HEK293 (cell line): ENCODE data around the gene TMEM185B.

ENCODE experiments used
- CTCF ChIA-PET: fragments of 350-600 bp; formaldehyde crosslinking; extraction: SDS; loops from one replicate; lab custom pipeline; 2021; ENCODE audit warnings: antibody characterized with exemption; lab: Yijun Ruan, JAX
- POLR2A ChIA-PET: fragments of 300-600 bp; formaldehyde crosslinking; extraction: SDS; loops from one replicate; lab custom pipeline; 2020; ENCODE audit warnings: antibody characterized with exemption, inconsistent platforms; lab: Yijun Ruan, JAX
- H3K27ac ChIP-seq: fragments of 200-500 bp; sonication (Bioruptor generic); 2 replicates; pipeline ENCODE4 v1.5.1; 2014; ENCODE audit warnings: low read depth, low read length, control low read depth, inconsistent platforms; ENCODE audit errors: extremely low read depth
- H3K36me3 ChIP-seq, 2 experiments: fragments of 200-500 bp in 1 of 2; sonication (Bioruptor generic) in 1 of 2; 1 replicate in 1 of 2; 2 replicates in 1 of 2; pipeline ENCODE4 v1.5.1; 2014 to 2017; ENCODE audit warnings: inconsistent platforms in 2 of 2, low read length in 2 of 2; ENCODE audit not compliant: control insufficient read depth in 2 of 2, insufficient read depth in 1 of 2
- H3K4me1 ChIP-seq: fragments of 200-500 bp; sonication (Bioruptor generic); 2 replicates; pipeline ENCODE4 v1.5.1; 2014; ENCODE audit warnings: mild to moderate bottlenecking, low read length, inconsistent platforms; ENCODE audit not compliant: control insufficient read depth, insufficient read depth
- H3K4me3 ChIP-seq: 2 replicates; pipeline ENCODE4 v1.5.1; 2011; ENCODE audit warnings: low read depth, mild to moderate bottlenecking, control low read depth, low read length, moderate library complexity
- H3K9me3 ChIP-seq: fragments of 200-500 bp; sonication (Bioruptor generic); 2 replicates; pipeline ENCODE4 v1.5.1; 2014; ENCODE audit warnings: low read depth, low read length, inconsistent platforms; ENCODE audit not compliant: control insufficient read depth, insufficient read depth
- SCRT1 ChIP-seq: fragments of 450-650 bp; formaldehyde crosslinking; IDR thresholded peaks from 2 replicates; pipeline ENCODE4 v1.5.1; 2016; ENCODE audit warnings: missing biosample characterization, missing genetic modification characterization, borderline replicate concordance
- SCRT2 ChIP-seq: fragments of 450-650 bp; formaldehyde crosslinking; IDR thresholded peaks from 2 replicates; pipeline ENCODE4 v1.5.1; 2016; ENCODE audit warnings: missing biosample characterization, missing genetic modification characterization
- SP7 ChIP-seq: fragments of 450-650 bp; formaldehyde crosslinking; IDR thresholded peaks from 2 replicates; pipeline ENCODE4 v1.5.1; 2016; ENCODE audit warnings: missing biosample characterization, missing genetic modification characterization
- TCF7L2 ChIP-seq: IDR thresholded peaks from 2 replicates; pipeline ENCODE4 v1.6.1; 2011; ENCODE audit warnings: low read depth, mild to moderate bottlenecking, inconsistent platforms, low read length, moderate library complexity, borderline replicate concordance
- ZFHX2 ChIP-seq: fragments of 450-650 bp; formaldehyde crosslinking; conservative IDR thresholded peaks from 2 replicates; pipeline ENCODE4 v1.5.1; 2016; ENCODE audit warnings: missing biosample characterization, missing genetic modification characterization
- ZNF10 ChIP-seq: fragments of 450-650 bp; formaldehyde crosslinking; IDR thresholded peaks from 2 replicates; pipeline ENCODE4 v1.5.1; 2017; ENCODE audit warnings: missing biosample characterization, missing genetic modification characterization
- ZNF169 ChIP-seq: fragments of 450-650 bp; formaldehyde crosslinking; IDR thresholded peaks from 2 replicates; pipeline ENCODE4 v1.5.1; 2016; ENCODE audit warnings: missing biosample characterization, missing genetic modification characterization
- ZNF2 ChIP-seq: fragments of 450-650 bp; formaldehyde crosslinking; IDR thresholded peaks from 2 replicates; pipeline ENCODE4 v1.5.1; 2016; ENCODE audit warnings: missing biosample characterization, missing genetic modification characterization
- ZNF341 ChIP-seq: fragments of 450-650 bp; formaldehyde crosslinking; IDR thresholded peaks from 2 replicates; pipeline ENCODE4; 2016; ENCODE audit warnings: low read depth, missing biosample characterization, missing genetic modification characterization
- ZNF423 ChIP-seq: fragments of 450-650 bp; formaldehyde crosslinking; IDR thresholded peaks from 2 replicates; pipeline ENCODE4 v1.5.1; 2016; ENCODE audit warnings: missing biosample characterization, missing genetic modification characterization
- ZNF548 ChIP-seq: fragments of 450-650 bp; formaldehyde crosslinking; IDR thresholded peaks from 2 replicates; pipeline ENCODE4 v1.5.1; 2016; ENCODE audit warnings: missing biosample characterization, missing genetic modification characterization
- ZNF549 ChIP-seq: fragments of 450-650 bp; IDR thresholded peaks from 2 replicates; pipeline ENCODE4 v1.5.1; 2018; ENCODE audit warnings: missing biosample characterization, missing genetic modification characterization, mild to moderate bottlenecking, inconsistent platforms, moderate library complexity
- ZNF555 ChIP-seq: fragments of 450-650 bp; formaldehyde crosslinking; conservative IDR thresholded peaks from 2 replicates; pipeline ENCODE4 v1.5.1; 2017; ENCODE audit warnings: missing biosample characterization, mild to moderate bottlenecking, missing genetic modification characterization, inconsistent platforms
- ZNF571 ChIP-seq: fragments of 450-650 bp; formaldehyde crosslinking; IDR thresholded peaks from 2 replicates; pipeline ENCODE4 v1.5.0; 2017; ENCODE audit warnings: missing biosample characterization, missing genetic modification characterization
- ZNF621 ChIP-seq: fragments of 450-650 bp; formaldehyde crosslinking; IDR thresholded peaks from 2 replicates; pipeline ENCODE4 v1.5.1; 2017; ENCODE audit warnings: missing biosample characterization, missing genetic modification characterization
- ZNF623 ChIP-seq: fragments of 450-650 bp; formaldehyde crosslinking; IDR thresholded peaks from 2 replicates; pipeline ENCODE4 v1.5.1; 2016; ENCODE audit warnings: missing biosample characterization, missing genetic modification characterization
- ZNF768 ChIP-seq: fragments of 450-650 bp; formaldehyde crosslinking; IDR thresholded peaks from 2 replicates; pipeline ENCODE4 v1.5.1; 2018; ENCODE audit warnings: missing biosample characterization, mild to moderate bottlenecking, missing genetic modification characterization
- ZNF777 ChIP-seq: fragments of 450-650 bp; formaldehyde crosslinking; IDR thresholded peaks from 2 replicates; pipeline ENCODE4 v1.5.1; 2017; ENCODE audit warnings: missing biosample characterization, missing genetic modification characterization, borderline replicate concordance
- TF ChIP-seq, protein P1 (sequence below): fragments of 450-650 bp; formaldehyde crosslinking; IDR thresholded peaks from 2 replicates; pipeline ENCODE4 v1.5.1; 2016; ENCODE audit warnings: missing biosample characterization, missing genetic modification characterization, low read depth
- TF ChIP-seq, protein P2 (sequence below): fragments of 450-650 bp; formaldehyde crosslinking; IDR thresholded peaks from 2 replicates; pipeline ENCODE4 v1.5.1; 2016; ENCODE audit warnings: missing biosample characterization, missing genetic modification characterization
- TF ChIP-seq, protein P3 (sequence below): fragments of 450-650 bp; formaldehyde crosslinking; IDR thresholded peaks from 2 replicates; pipeline ENCODE4 v1.5.1; 2016; ENCODE audit warnings: missing biosample characterization, missing genetic modification characterization

The TMEM185B gene

DNA sequence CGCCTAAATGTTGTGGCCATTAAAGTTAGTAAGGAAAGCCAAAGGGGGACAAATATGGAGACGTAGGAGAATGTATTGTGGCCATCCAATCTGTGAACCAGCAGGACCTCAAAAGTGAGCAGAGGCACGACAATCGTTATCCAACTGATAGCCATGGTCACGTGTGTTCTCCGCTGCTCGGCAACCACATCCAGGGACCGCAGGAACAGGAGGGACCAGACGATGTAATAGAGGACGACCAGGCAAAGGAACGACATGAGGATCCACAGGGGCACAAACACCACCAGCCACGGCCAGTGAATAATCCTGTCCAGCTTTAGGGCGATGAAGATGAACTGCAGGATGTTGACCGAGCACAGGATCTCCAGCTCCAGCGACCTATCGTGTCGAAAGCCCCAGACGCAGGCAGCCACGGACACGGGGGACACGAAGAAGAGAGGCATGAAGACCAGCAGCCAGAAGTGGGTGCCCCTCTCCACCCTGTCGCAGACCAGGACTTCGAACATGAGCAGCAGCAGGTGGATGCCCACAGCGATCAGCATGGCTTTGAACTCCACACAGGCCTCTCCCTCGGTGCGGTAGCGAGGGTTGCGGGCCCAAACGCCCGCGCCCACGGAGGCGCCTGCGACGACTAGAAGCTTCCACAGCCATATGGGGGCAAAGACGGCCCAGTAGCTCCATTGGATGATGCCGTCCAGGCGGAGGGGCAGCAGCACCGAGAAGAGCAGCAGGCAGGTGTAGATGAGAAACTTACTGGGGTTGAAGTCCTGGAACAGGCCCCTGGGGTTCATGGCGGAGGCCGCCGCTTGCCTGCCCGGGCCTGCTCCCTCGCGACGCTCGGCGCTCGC, 790 bp downstream of the TMEM185B start:
- ChIA-PET POLR2A (interaction anchor here (1.0 to 2.0 kb wide), 8 partner anchors 10 to 30 kb away, joined by 3 to 14 read pairs (median 3); partner anchors contain the start of gene RALB), CTCF (no interaction called here)
- peaks cover 0 to 30% of the 10 kb centered on the region in 2 experiments; a peak in 1 of 3 replicates for H3K36me3 ChIP-seq
- H3K4me1 ChIP-seq: no peaks in the 10 kb centered on the region
- H3K9me3 ChIP-seq: no peaks in the 10 kb centered on the region
- TF ChIP-seq ZNF2 (tag by site-specific recombination) (no peak), SCRT2 (peak; percentile 56), ZNF341 (no peak)
- H3K4me3 ChIP-seq: peak overlapping the region; percentile 66
- peak overlapping the region; percentile 81; the same call in 1 of the 2 replicates for H3K27ac ChIP-seq

DNA sequence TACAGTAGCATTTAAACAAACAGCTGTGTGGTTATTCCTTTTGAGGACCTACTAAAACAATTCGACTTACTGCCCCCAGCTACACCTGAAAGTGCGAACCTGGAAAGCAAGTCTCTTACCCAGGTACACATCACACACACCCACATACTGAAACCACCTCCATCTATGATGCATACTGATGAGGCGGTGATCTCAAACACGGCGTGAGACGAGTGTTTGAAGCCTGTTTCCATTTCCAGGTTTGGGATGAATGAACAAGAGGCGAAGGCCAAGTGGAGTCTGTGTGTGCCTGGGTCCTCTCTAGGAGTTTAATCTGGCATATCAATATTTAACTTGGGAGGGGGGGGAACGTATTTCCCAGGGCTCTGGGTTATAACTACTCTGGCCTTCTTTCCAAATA, 1.6 kb downstream of the TMEM185B start:
- H3K9me3 ChIP-seq: no peaks in the 10 kb centered on the region
- no peaks in the 10 kb centered on the region for H3K4me1 ChIP-seq
- TF ChIP-seq, protein P1, sequence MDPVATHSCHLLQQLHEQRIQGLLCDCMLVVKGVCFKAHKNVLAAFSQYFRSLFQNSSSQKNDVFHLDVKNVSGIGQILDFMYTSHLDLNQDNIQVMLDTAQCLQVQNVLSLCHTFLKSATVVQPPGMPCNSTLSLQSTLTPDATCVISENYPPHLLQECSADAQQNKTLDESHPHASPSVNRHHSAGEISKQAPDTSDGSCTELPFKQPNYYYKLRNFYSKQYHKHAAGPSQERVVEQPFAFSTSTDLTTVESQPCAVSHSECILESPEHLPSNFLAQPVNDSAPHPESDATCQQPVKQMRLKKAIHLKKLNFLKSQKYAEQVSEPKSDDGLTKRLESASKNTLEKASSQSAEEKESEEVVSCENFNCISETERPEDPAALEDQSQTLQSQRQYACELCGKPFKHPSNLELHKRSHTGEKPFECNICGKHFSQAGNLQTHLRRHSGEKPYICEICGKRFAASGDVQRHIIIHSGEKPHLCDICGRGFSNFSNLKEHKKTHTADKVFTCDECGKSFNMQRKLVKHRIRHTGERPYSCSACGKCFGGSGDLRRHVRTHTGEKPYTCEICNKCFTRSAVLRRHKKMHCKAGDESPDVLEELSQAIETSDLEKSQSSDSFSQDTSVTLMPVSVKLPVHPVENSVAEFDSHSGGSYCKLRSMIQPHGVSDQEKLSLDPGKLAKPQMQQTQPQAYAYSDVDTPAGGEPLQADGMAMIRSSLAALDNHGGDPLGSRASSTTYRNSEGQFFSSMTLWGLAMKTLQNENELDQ (tag by site-specific recombination): no peak
- 0 out of 2 replicates have a peak, but pooled peaks have one; percentile 7 for TF ChIP-seq ZFHX2 (tag by site-specific recombination)
- POLR2A ChIA-PET: interaction anchor here (2.0 kb wide), 1 partner anchor 31 kb away, joined by 14 read pairs; the partner anchor contains the start of gene RALB
- CTCF ChIA-PET: no interaction called here
- no peak overlapping the region for H3K27ac ChIP-seq
- peaks cover 0 to 30% of the 10 kb centered on the region in 2 experiments; a peak in 1 of 3 replicates for H3K36me3 ChIP-seq
- H3K4me3 ChIP-seq: no peak overlapping the region

DNA sequence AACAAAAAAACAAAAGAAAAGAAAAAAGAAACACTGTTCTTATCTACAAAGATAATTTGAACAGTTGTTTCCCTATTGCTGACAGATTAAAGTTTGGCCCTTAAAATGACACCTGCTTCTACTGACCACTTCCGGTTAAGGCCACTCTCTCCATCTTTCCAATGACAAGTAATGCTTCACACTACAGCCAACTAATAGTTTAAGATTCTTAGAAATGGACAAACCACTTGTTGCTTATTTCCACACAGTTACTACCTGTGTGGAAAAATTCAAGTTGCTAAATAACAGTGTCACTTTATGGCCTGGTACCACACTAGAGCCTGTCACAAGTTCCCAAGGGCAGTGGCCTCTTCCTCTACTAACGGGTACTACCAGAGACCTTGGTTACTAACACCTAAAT, 2.4 kb downstream of the TMEM185B start:
- no peak for TF ChIP-seq ZNF548 (tag by site-specific recombination)
- no peak for TF ChIP-seq SP7 (tag by site-specific recombination)
- no peak for TF ChIP-seq ZNF423 (tag by site-specific recombination)
- no peak for TF ChIP-seq ZNF768 (tag by site-specific recombination)
- peak; percentile 71 for TF ChIP-seq SCRT2
- no peak for TF ChIP-seq ZNF571 (tag by site-specific recombination)
- TF ChIP-seq ZNF623 (tag by site-specific recombination): no peak
- peak; percentile 61; the same call in 1 of the 2 replicates for TF ChIP-seq SCRT1
- no peak for TF ChIP-seq ZNF777 (tag by site-specific recombination)
- no peak for TF ChIP-seq ZNF555 (tag by site-specific recombination)
- no peak overlapping the region for H3K4me3 ChIP-seq
- ChIA-PET CTCF (interaction anchor here (1.6 kb wide), 1 partner anchor 15 kb away, joined by 5 read pairs; no protein-coding TSS in a partner anchor), POLR2A (no interaction called here)
- no peak overlapping the region for H3K27ac ChIP-seq
- H3K36me3 ChIP-seq: peaks cover 0 to 30% of the 10 kb centered on the region in 2 experiments; a peak in 1 of 3 replicates
- no peaks in the 10 kb centered on the region for H3K4me1 ChIP-seq
- no peaks in the 10 kb centered on the region for H3K9me3 ChIP-seq

DNA sequence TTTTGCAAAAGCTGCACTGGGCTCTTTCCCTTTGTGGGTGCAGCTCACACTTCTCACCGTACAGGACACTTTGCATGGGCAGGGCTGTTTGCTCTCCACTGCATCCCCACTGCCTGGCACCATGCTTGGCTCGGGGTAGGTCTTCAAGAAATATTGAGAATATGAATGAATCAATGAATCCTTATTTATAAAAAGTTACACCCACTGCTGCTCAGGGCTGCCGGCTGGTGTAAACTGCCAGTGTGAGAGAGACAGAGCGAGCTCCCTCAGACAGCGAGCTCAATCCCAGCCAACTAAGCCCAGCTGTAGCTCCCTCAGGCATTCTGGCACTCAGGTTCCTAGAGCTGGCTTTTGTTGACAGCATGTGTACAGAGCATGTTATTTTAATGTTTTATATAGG, 3.4 kb downstream of the TMEM185B start:
- POLR2A ChIA-PET: interaction anchor here (1.6 kb wide), 1 partner anchor 33 kb away, joined by 3 read pairs; the partner anchor contains the start of gene RALB
- H3K9me3 ChIP-seq: no peaks in the 10 kb centered on the region
- no peaks in the 10 kb centered on the region for H3K4me1 ChIP-seq
- H3K36me3 ChIP-seq: peaks cover 0 to 30% of the 10 kb centered on the region in 2 experiments; a peak in 1 of 3 replicates
- H3K4me3 ChIP-seq: no peak overlapping the region
- CTCF ChIA-PET: interaction anchor here (1.2 to 1.6 kb wide), 2 partner anchors 14 to 16 kb away, joined by 4 to 5 read pairs; no protein-coding TSS in a partner anchor
- H3K27ac ChIP-seq: no peak overlapping the region
- TF ChIP-seq ZNF555 (tag by site-specific recombination): no peak
- TF ChIP-seq ZNF169: no peak
- TF ChIP-seq, protein P2, sequence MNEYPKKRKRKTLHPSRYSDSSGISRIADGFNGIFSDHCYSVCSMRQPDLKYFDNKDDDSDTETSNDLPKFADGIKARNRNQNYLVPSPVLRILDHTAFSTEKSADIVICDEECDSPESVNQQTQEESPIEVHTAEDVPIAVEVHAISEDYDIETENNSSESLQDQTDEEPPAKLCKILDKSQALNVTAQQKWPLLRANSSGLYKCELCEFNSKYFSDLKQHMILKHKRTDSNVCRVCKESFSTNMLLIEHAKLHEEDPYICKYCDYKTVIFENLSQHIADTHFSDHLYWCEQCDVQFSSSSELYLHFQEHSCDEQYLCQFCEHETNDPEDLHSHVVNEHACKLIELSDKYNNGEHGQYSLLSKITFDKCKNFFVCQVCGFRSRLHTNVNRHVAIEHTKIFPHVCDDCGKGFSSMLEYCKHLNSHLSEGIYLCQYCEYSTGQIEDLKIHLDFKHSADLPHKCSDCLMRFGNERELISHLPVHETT (tag by site-specific recombination): no peak
- TF ChIP-seq ZNF10 (tag by site-specific recombination): no peak
- TF ChIP-seq ZNF549 (tag by site-specific recombination): no peak
- TF ChIP-seq, protein P3, sequence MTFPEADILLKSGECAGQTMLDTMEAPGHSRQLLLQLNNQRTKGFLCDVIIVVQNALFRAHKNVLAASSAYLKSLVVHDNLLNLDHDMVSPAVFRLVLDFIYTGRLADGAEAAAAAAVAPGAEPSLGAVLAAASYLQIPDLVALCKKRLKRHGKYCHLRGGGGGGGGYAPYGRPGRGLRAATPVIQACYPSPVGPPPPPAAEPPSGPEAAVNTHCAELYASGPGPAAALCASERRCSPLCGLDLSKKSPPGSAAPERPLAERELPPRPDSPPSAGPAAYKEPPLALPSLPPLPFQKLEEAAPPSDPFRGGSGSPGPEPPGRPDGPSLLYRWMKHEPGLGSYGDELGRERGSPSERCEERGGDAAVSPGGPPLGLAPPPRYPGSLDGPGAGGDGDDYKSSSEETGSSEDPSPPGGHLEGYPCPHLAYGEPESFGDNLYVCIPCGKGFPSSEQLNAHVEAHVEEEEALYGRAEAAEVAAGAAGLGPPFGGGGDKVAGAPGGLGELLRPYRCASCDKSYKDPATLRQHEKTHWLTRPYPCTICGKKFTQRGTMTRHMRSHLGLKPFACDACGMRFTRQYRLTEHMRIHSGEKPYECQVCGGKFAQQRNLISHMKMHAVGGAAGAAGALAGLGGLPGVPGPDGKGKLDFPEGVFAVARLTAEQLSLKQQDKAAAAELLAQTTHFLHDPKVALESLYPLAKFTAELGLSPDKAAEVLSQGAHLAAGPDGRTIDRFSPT (tag by site-specific recombination): no peak
- no peak for TF ChIP-seq TCF7L2
- no peak for TF ChIP-seq ZNF621 (tag by site-specific recombination)
